ENCODE data around the gene GJD2.

GJD2 gene

GRCh38 chr15:34772312-34772711, 17.5 kb upstream of the GJD2 start:
- DNase-seq = no peak

- DNase-seq = no peak
These were observed 14.9 kb upstream of the GJD2 start for GRCh38 chr15:34769711-34770110.

GRCh38 chr15:34768530-34768929, 13.7 kb upstream of the GJD2 start:
- no peak for DNase-seq

DNA sequence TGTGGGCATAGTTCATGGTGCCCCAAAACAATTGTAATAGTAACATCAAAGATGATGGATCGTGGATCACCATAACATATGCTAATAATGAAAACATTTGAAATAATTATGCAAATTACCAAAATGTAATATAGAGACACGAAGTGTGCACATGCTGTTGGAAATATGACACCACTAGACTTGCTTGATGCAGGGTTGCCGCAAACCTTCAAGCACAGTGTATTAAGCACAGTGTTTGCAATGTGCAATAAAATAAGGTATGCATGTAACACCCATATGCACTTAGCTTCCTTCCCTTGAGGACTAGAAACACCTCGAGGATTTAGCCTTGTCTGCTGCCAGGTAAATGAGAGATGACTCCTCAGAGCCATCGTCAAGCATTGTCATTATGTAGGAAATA, 10.9 kb upstream of the GJD2 start:
- DNase-seq = no peak

- no peak for DNase-seq
These were observed 6.1 kb upstream of the GJD2 start for GRCh38 chr15:34760909-34761308.

- no peak for DNase-seq
These were observed 5.2 kb upstream of the GJD2 start for GRCh38 chr15:34759992-34760391.

GRCh38 chr15:34759347-34759746, 4.5 kb upstream of the GJD2 start:
- DNase-seq = no peak

DNA sequence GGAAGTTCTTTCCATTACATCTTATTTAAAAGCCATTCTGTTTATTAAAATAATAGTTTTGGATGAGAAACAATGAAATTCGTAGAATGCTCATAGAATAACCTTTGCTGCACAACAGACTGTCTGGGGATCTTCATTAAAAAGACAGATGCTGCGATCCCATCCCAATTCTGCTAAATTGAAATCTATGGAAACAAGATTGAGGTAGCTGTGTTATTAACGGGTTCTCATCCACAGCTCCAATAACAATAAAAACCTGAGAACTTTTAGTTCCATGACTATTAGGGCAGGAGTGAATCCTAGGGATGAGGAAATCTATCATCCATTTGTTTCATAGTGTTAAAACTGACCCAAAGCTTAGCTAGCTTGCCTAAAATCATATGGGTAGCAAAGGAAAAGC, 2.5 kb upstream of the GJD2 start:
- DNase-seq = no peak

- no peak for DNase-seq
These were observed 598 bp upstream of the GJD2 start for GRCh38 chr15:34755419-34755773.

- no peak for DNase-seq
These were observed 612 bp downstream of the GJD2 start for GRCh38 chr15:34754171-34754601.

- DNase-seq = no peak
These were observed 1.4 kb downstream of the GJD2 start for GRCh38 chr15:34753236-34753894.

- DNase-seq = no peak
These were observed 5.1 kb downstream of the GJD2 start for GRCh38 chr15:34749691-34750090.

- no peak for DNase-seq
These were observed 15.5 kb downstream of the GJD2 start for GRCh38 chr15:34739346-34739745.

- DNase-seq = no peak
These were observed 16.8 kb downstream of the GJD2 start for GRCh38 chr15:34738002-34738401.

DNA sequence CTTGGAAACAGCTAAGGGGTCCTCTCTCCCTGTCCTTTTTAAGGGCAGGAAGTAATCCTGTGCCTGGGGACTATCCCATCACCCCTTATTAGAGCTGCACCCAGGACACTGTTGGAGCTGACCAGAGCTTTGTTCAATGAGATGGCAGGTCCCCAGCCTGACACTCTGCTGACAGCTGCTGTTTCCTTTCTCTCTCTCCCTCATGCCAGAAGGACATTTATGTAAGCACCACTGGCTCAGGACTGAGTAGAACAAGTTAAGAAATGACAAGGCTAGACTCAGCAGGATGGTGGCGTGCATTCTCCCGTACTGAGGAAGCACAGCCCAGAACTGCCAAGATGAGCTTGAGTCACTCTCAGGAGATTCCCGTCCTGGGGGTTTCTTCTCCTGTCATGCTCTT, 17.3 kb downstream of the GJD2 start:
- DNase-seq = no peak

- no peak for DNase-seq
These were observed 20.5 kb downstream of the GJD2 start for GRCh38 chr15:34734303-34734702.

DNA sequence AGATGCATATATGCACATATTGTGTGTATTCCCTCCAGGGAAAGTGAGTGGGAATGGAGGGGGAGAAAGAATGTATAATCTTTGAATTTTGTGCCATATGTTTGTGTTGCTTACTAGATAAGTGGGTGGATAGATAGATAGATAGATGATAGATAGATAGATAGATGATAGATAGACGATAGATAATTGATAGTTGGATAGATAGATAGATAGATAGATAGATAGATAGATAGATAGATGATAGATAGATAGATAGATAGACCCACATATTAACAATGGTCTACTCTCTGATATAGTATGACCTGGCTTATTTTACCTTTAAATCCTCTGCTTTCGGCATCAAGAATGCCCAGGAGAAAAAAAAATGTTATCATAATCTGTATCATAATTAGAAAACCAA, 21.2 kb downstream of the GJD2 start:
- no peak for DNase-seq

DNA sequence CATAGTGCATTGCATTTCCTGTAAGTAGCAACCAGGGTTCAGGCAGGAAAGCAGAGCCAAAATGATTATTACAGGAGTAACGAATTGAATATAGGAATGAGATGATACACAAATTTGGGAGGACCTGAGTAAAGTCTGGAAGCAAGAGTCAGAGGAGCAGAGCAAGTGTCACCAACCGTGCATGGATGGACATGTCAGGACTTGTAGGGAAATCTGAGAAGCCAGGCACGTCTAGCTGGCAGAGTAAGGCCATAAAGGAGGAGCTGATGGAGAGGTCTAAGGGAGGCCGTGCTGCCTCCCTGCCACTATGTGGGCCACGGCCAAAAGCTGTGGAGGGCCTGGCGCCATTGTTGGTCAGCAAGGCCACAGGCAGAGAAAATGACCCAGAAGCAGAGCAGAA, 22.4 kb downstream of the GJD2 start:
- no peak for DNase-seq

DNA sequence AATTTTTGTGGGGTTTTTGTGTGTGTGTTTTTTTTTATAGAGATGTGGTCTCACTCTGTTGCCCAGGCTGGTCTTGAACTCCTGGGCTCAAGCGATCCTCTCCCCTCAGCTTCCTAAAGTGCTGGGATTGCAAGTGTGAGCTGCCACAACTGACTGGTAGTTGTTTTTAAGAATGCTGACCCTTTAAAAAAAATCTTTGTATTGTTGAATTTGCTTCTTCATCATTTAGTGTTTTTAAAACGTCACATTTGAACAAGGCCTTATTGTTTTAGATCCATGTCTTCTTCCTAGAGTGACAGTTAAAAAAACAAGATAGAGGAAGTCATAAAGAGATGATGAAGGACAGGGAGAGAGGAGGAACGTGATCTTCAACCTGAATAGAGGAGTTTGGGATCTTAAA, 24.1 kb downstream of the GJD2 start:
- no peak for DNase-seq

DNA sequence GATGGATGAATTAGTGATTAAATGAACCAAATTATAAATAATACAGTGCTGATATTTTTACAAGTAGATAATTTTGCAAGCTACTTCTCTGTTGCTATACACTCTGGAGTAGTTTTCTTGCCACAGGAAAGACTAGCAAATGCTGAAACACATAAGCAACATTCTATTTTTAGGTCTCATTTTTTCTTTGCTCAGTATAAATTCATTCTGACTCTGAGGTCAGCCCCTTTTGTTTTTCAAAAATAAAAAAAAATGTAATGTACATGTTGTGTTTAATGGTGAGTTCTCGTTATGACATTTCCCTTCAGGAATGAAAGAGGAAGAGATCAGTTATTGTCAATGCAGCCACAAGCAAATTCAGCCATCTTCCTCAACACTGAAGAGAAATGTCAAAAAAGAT, 24.9 kb downstream of the GJD2 start:
- no peak for DNase-seq

- DNase-seq = no peak
These were observed 25.7 kb downstream of the GJD2 start for GRCh38 chr15:34729056-34729455.

DNA sequence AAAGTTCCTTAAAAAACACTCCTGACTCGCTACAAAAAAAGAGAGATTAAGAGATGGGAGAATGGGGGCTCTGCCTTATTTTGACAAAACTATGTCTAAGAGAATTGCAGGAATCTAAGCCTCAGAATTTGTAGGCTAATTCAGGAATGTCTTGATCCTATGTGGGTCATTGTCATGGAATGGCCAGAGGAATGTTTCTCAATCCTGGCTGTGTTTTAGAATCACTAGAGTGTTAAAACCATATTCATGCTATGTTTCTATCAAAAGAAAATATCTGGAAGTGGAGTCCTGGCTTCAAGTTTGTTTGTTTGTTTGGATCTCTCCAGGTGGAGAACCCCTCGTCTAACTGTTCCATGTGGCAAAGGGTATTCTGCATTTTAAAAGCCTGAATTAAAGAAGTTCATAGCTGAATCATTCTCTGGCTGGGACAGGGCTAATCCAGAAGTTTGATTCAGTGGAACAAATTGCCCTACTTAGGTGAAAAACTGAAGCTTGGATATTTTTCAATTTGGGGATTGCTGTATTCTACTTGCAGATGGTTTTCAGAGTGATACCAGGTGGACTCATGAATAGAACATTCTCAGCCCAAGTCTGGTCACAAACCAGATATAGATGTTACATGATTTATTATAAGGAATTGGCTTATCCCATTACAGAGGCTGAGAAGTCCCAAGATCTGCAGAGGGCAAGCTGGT, 28.2 kb downstream of the GJD2 start:
- no peak for DNase-seq

DNA sequence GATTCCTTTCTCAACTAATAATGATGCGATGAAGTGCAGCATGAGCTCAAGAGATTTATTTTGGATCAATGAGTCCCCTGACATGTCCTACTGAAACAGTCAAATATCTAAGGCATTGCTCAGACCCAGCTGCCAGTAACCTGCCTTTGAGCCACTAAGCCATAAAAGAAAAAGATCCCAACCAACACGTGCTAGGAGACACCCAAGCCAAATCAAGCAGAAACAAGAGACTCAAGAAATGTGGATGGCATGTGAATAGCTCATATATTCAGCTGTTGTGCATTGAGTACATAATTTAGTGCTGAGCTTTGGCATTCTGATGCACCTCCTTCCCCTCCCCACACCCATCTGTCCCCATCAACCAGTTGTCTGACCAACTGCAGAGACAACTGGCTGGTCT, 29.2 kb downstream of the GJD2 start:
- DNase-seq = no peak

- no peak for DNase-seq
These were observed 30.3 kb downstream of the GJD2 start for GRCh38 chr15:34724481-34724880.

- no peak for DNase-seq
These were observed 32.4 kb downstream of the GJD2 start for GRCh38 chr15:34722439-34722836.
